HUDEP-2 (cell line): ENCODE results near the gene RSPRY1.

Experiments
- DNase-seq, 76 experiments: peaks; one replicate each; lab custom pipeline; 2025; ENCODE audit not compliant: unreplicated experiment in 76 of 76; lab: John Stamatoyannopoulos, UW

The RSPRY1 gene

DNA sequence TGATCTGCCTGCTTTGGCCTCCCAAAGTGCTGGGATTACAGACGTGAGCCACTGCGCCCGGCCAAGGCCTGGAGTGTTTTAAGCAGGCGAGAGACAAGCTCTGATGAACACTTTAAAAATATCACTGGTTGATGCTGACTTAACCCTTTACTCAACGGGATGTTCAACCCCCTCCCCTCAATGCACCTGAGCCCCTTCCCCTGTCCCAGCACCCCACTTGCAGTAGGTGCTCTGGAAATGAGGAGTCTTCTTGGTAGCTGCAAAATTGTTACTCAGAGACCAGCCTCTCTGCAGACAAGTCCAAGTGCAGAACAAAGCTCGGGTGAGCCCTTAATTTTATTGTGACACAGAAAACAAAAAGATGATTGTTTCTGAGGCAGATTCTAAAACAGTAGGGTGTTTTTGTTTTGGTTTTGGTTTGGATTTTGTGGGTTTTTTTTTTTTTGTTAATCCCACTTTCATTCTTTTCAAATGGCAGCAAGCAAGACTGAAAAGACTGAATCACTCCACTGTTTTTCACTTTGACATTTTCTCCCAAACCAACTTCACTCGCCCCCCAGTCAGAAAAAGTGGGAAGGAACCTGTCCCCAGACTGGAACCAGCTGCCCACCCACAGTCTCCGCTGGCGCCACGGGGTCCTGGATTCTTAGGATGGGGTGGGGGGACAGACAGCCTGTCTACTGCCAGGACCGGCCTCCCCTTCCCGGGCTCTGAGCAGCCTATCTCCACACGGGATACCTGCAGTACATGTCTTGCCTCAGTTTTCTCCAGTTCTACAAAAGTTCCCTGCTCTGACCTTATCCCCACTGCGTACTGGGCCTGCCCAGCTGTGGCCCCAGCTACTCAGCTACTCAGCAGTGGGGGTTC is 103.5 kb downstream of the RSPRY1 start:
- DNase-seq: no peak
